GM19238 (cell line): ENCODE measurements around the gene PLEKHA8.
"Not testable (repeated sequence)": the region's sequence is repeated elsewhere in the genome, so short reads cannot be mapped to it uniquely, and the experiment has no call there.

Experiments
- DNase-seq: peaks from one replicate; pipeline ENCODE4 v3.0.0; 2011; ENCODE audit warnings: low spot score; ENCODE audit not compliant: insufficient read length

Gene PLEKHA8

DNA sequence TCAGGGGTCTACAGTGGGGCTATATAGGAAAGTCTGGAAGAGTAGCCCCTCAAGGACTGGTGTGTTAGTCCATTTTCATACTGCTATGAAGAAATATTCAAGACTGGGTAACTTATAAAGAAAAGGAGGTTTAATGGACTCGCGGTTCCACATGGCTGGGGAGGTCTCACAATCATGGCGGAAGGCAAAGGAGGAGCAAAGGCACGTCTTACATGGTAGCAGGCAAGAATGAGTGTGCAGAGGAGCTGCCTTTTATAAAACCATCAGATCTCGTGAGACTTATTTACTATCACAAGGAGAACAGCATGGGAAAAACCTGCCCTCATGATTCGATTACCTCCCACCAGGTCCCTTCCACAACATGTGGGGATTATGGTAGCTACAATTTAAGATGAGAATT, 4.7 kb upstream of the PLEKHA8 start:
- DNase-seq, result no peak

DNA sequence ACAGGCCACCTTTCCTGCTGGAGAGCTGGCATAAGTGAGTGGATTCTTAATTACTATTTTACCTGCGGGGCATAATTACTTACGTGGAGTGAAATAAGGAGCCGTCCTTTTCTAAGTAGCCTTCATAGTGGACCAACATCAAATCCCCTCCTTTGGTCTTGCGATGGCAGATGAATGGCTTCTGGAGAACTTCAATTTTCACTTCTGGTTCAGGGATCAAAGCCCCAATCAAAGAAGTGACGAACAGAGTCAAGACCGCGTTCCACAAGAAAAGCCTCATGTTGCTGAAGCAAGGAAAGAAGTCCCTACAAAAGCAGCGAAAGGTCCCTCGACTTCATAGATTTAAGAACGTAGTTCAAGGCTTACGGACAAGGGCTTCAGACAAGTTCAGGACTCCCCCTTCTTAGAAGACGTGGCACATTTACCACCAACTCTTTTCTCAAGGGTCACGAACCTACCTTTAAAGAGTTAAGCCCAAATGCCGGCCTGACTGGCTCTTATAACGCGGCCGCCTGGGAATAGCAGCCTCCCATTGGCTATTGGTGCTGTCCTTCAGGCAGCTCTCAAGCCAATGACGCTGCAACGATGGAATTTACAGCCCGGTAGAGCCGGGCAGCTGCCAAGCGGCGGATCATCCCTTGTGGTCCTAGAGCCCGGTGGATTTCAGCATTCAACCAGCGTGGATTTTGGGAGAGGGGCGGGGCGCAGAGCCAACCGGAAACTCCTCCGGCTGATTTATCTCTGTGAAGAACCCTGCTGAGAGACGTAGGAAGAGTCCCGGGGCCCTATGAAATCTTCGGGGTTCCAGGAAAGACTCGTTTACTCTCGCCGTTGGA, 1.8 kb upstream of the PLEKHA8 start, which contains the start of gene FKBP14:
TSS of gene FKBP14 (minus strand) at position 474 of the 836 bp plus-strand sequence. CDS start at position 280, 194 bp downstream.
- peak; percentile 80 for DNase-seq

DNA sequence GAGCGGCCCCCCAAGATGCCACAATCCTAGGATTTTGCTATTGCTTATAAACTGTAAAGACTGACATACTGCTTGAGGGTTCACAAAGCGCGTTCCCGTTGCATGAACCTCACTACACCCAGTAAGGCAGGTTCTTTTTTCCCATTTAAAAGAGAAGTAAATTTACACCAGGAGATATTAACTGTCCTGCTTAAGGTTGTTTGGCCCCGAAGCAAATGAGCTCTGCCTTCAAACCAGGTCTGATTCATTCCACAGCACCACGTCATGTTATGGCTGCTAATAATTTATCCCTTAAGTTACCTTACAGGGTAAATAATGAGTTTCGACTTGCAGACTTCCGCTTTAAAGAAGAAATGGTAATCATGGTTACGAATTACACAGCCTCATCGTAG, 1.2 kb upstream of the PLEKHA8 start:
- no peak for DNase-seq

GRCh38 chr7:30027740-30028215, 434 bp upstream of the PLEKHA8 start:
- no peak for DNase-seq

- DNase-seq, result no peak
Observed at GRCh38 chr7:30028749-30029635, 780 bp downstream of the PLEKHA8 start.

GRCh38 chr7:30029696-30030095, 1.5 kb downstream of the PLEKHA8 start:
- no peak for DNase-seq

GRCh38 chr7:30032310-30033125, 4.3 kb downstream of the PLEKHA8 start:
- no peak for DNase-seq

DNA sequence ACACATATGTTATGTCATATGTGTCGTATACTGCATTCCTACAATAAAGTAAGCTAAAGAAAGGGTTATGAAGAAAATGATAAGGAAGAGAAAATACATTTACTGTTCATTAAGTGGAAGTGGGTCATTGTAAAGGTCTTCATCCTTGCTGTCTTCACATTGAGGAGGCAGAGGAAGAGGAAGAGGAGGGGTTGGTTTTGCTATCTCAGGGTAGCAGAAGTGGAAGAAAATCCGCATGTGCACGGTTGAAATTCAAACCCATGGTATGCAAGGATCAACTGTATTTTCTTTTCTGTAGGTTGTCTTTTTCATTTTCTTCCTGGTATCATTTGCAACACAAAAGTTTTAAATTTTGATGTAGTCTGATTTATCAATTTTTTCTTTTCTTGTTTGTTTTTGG, 6.3 kb downstream of the PLEKHA8 start:
- no peak for DNase-seq

- no peak for DNase-seq
Observed at GRCh38 chr7:30036220-30036619, 8.0 kb downstream of the PLEKHA8 start.

DNA sequence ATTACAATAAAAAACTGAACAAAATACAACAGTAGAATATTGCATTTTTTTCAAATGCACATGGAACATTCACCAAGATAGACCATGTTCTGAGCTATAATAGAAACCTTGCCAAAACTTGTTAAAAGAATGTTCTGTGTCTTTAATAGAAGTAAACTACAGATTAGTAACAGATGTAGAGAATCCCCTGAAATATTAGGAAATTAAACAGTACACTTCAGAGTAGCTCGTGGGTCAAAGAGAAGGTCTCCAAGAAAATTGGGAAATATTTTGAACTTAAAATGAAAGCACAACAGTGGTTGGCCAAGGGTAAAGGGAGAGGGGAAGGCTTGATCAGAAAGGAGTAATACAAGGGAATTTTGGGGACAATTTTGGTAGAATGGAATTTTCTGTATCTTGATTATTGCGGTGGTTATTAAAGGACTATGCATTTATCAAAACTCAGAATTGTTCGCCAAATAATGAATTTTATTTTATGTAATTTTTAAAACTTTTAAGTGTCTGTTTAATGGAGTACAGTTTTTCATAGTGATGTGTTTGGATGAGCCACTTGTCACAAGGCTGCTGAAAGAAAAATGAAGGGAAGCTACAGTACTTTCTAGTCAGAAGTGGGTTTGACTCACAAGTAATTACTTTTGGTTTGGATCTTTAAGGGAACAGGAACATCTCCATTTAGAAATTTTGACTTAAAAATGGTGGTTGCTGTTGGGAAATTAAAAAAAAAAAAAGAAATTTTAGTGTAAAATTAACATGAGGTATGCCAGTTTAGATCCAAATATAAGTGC, 10.2 kb downstream of the PLEKHA8 start:
- DNase-seq, result no peak

GRCh38 chr7:30040938-30041337, 12.7 kb downstream of the PLEKHA8 start:
- DNase-seq, result no peak

DNA sequence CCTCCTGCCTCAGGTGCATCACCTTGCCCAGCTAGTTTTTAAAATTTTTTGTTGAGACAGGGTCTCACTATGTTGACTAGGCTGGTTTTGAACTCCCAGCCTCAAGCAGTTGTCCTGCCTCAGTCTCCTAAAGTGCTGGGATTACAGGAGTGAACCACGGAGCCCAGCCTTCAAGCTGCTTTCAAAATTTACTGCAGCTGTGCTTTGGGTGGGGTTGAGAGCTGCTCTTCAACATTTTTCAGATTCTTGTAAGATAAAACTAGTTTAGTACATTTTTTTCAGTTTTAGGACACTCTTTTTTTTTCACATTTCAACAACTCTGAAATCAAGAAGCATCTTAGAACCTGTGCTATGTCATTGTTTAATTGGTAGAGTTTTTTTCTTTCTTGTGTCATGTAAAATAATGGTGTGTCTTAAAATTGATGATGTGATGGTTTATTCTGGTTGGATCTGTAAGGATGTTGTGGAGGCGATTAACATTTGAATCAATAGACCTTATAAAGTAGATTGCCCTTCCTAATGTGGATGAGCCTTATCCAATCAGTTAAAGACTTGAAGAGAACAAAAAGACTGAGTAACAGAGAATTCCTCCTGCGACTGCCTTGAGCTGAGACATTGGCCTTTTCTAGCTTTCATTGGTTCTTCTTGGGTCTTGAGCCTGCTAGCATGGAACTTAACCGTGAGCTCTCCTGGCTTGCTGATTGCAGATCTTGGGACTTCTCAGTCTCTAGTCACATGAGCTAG, 13.5 kb downstream of the PLEKHA8 start:
- no peak for DNase-seq

DNA sequence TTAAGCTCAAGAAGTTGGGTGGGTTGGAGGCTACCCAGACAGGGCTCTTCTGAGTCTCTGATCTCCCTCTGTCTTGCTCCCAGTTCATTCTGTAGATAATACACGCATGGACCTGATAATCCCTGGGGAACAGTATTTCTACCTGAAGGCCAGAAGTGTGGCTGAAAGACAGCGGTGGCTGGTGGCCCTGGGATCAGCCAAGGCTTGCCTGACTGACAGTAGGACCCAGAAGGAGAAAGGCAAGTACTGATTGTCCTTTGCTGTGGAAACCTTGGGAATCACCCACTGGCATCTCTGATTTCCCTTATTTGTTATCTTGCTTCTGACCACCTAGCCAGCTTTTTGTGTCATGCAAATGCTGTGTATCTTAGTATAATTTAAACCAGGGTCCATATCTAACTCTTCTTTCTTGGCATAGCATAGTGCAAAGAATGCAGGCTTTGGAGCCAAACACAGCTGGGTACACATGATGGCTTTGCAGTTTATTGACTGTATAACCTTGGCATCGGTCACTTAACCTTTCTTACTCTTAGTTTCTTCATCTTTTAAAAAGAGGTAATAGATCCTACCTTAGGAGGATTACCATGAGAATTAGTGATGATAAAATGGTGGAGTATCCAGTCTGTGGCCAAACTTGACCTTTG, 18.0 kb downstream of the PLEKHA8 start:
- DNase-seq, result no peak

DNA sequence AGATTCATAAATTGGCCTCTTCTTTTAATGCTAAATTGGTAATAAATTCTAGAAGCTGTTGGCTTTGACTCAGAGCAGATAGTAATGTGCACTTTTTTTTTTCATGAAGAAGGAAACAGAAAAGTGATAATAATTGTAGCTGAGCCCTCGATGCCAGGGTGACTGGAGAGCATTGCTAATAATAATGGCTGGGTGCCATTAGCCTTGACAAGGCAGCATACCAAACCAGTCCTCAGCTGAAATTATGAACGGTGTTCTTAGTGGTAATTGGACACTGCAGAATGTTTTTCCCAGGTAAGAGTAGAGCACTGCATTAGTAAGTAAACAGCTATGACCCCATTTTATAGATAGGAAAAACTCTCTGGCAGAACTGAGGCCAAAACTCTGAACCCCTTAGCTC, 18.9 kb downstream of the PLEKHA8 start:
- DNase-seq, result no peak

- no peak for DNase-seq
Observed at GRCh38 chr7:30048582-30048981, 20.4 kb downstream of the PLEKHA8 start.

DNA sequence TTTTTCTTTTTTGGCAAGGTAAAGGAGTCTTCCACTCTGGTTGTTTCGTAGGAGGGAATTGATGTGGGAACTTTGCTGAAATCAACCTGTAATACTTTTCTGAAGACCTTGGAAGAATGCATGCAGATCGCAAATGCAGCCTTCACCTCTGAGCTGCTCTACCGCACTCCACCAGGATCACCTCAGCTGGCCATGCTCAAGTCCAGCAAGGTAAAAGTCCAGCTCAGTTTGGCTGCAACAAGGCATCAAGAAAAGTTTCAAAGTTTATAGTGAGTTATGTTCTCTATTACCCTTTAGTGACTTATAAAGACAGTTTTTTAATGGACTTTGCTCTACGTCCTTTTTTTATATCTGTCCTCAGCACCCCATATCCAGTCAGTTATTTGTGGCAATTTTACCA, 21.0 kb downstream of the PLEKHA8 start:
- DNase-seq, result no peak

DNA sequence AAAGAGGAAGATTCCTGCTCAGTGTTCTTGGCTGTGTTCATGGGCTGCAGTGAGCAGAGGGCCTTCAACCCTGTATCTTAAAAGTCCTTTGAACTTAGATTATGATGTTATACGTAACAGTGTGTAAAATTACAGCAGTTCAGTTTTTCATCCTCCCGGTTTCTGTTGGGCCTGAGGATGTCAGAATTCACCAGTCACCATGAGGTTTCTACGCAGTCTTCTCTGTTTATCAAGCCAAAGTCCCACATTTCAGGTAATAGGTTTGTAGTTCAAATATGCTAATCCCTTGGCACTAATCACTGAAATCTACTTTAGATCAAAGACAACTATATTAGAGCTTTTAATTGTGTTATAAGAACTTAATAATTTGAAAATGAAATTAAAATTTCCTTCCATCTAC, 24.9 kb downstream of the PLEKHA8 start:
- no peak for DNase-seq

GRCh38 chr7:30057741-30058140, 29.5 kb downstream of the PLEKHA8 start:
- no peak for DNase-seq

DNA sequence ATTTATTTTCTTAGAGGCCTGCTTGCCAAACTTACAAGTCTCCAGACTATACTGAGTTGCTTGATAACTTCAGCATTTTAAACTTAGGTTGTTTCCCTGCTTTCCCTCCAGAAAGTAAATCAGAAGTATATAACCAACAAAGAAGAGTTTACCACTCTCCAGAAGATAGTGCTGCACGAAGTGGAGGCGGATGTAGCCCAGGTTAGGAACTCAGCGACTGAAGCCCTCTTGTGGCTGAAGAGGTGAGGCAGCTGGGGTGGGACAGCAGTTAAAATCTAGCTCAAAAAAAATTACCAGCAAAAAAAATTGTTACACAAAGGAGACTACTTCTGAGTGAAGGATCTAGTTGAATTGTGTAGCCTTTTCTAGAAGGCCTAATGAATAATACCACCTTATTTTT, 33.6 kb downstream of the PLEKHA8 start:
- DNase-seq, result not testable (repeated sequence)
